ENCODE measurements around the gene BCORL1.

BCORL1 gene

GRCh38 chrX:130103605-130104004 lies 121.2 kb downstream of the BCORL1 start:
- DNase-seq, result no peak

- no peak for DNase-seq
Measured at GRCh38 chrX:130105244-130105643, 122.8 kb downstream of the BCORL1 start.

- no peak for DNase-seq
Measured at GRCh38 chrX:130106071-130106470, 123.6 kb downstream of the BCORL1 start.
